GM18861 (cell line): ENCODE measurements around the gene RPRM.
"Not testable (repeated sequence)": the region's sequence is repeated elsewhere in the genome, so short reads cannot be mapped to it uniquely, and the experiment has no call there.

ENCODE experiments used
- ATAC-seq: cut with Tn5 transposase; IDR thresholded peaks from one replicate; pipeline ENCODE4 v1.9.1; 2021; ENCODE audit not compliant: unreplicated experiment

RPRM gene

GRCh38 chr2:153478289-153479261, at the start of gene RPRM:
TSS of gene RPRM (minus strand) at chr2:153478762. CDS start at chr2:153478565, 197 bp downstream.
- ATAC-seq, result peak; percentile 84

GRCh38 chr2:153519257-153519875, 40.8 kb upstream of the RPRM start:
- ATAC-seq, result peak; percentile 45

DNA sequence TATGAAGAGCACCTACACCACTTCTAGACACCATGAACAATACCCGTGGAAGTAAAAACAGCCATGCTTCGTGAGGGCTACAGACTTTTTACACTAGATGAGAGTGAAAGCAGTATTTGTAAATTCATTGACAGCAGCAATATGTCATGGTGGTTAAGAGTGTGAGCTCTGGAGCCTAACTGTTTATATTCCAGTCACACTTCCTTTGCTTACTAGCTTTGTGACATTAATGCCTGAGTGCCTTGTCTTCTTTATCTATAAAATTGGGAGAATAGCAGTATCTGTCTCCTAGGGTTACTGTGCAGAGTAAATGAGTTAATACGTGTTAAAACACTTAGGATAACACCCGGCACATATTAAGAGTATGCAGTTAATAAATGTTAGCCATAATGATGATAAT, 33.8 kb upstream of the RPRM start:
- ATAC-seq, result no peak

DNA sequence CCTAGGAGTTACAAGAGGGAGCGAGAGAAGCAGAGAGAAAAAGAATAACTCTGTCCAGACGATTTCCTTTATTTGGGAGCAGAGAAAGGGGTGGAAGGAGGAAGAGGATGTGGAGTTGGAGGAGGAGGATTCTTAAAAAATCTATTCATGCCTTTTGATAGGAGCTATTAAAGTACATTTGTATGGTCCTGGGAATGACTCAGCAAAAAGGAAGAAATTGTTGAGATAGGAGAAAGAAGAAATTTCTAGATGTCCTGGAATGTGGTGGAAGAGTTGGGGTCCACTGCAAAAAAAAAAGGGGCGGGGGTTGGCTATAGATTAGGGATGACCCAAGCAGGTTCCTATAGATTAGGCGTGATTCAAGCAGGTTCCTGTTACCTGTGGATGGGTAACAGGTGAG, 32.4 kb upstream of the RPRM start:
- ATAC-seq, result no peak

- ATAC-seq, result no peak
These were observed 30.6 kb upstream of the RPRM start for GRCh38 chr2:153509133-153509532.

DNA sequence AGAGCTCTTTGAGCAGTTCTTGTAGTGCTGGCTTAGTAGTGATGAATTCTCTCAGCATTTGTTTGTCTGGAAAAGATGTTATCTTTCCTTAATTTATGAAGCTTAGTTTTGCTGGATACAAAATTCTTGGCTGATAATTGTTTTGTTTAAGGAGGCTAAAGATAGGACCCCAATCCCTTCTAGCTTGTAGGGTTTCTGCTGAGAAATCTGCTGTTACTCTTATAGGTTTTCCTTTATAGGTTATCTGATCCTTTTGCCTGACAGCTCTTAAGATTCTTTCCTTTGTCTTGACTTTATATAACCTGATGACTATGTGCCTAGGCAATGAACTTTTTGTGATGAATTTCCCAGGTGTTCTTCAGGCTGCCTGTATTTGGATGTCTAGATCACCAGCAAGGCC, 27.9 kb upstream of the RPRM start:
- ATAC-seq, result not testable (repeated sequence)

- ATAC-seq, result no peak
These were observed 20.9 kb upstream of the RPRM start for GRCh38 chr2:153499439-153499838.

DNA sequence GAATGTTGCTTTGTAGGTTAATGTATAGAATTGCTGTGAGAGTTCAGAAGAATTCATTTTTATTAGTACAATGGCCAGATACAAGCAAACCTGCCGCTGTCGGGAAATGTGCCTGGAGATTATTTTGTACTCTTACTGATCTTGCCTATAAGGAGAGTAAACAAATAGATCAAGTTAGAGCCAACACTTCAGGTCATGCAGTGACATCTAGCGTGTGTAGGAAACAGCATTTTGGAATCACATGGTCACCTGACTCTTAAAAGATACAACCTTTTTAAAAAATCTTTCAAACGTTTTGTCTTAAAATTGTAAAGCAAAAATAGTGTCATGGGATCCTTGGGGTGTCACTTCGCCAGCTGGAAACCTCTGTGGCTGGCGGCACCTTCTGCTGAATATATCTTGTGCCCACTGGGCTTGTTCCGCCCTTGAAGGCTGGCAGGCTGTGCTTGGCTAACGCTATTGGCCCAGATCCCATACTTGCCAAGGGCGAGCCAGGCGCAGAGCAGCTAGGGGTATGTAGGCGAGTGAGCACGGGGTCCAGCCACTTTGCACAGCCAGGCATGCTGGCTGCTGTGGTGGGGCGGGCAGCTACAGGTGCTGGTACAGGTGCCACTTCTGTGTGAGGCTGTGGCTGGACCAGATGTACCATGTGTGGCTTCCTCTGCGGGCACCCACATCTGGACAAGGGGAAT, 19.5 kb upstream of the RPRM start:
- no peak for ATAC-seq

DNA sequence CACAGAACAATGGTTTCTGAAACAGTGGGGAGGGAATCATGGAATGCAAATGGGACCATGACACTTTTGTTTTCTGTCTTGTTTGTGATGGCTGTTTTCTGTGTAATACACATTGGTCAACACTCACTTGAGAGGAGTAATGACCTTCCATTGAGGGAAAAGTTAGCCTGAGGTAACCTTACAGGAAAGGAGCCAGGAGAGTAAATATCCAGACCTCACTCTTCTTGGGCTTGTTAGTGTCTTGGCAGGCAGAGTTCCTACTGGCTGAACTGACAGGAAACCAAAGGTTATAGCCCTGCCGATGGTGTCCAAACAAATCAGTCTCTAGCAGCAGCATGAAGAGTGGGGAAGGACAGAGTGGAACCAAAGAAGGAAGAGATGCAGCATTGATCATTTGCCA, 17.2 kb upstream of the RPRM start:
- no peak for ATAC-seq

- no peak for ATAC-seq
These were observed 9.5 kb upstream of the RPRM start for GRCh38 chr2:153488072-153488471.

DNA sequence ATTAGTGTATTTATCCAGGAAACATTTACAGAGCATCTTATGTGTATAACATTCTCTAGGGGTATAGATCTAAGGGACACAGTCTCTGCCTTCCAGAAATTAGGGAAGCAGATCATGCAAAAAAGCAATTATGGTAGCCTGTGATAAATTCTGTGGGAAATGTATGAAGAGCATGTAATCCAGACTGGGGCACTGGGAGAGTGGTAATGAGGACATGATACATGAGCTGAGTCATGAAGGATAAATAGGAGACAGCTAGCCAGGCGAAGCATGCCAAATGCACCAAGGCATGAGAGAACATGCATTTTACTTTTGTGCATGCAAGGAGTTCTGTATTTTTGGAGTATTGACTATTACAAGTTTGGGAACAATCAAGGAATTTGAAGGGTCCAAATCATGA, 8.9 kb upstream of the RPRM start:
- no peak for ATAC-seq

DNA sequence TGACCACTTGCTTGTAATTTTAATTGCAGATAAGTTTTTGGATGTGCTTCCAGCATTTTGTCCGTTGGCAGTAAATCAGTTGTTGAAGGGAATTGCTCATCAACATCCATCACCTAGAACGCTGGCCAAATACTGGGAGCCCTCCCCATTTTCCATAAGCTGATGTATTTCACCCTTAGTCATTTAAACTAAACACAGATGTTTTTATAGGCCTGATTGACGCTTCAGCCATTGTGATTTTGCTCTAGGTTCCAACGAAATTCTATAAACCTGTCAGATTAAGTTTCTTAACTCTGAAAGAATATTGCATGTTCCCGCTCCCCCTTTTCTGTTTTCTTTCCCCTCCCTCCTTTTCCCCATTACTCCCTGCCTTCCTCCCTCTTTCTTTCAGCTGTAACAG, 1.0 kb upstream of the RPRM start:
- no peak for ATAC-seq

DNA sequence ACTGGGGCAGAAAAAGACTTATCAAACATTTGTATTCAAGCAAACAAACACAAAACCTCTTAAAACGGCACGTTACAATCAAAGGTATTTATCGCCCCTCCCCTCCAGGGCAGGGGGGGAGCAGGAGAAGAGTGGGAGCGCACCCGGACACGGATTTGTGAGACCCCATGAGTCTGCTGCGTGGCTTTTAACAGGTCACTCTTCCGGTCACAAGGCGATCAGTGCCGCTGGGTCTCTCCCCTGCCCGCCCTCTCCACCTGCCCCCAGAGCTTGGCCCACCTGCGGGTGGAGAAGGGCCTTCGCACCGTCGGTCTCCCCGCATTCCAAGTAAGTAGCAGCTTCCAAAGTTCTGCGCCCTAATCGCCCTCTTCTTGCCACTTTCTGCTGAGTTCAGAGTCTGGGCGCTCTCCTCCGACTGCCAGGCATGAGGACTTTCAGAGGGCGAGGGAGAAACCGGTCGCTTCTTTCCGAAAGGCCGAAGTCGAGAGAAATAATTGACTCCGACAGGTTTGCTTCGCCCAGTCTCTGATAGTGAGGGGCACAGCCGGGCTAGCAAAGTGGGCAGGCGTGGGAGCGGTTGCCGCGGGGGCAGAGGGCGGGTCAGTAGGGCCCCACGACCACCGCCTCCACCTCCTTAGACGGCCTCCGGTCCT, 800 bp downstream of the RPRM start:
- no peak for ATAC-seq

DNA sequence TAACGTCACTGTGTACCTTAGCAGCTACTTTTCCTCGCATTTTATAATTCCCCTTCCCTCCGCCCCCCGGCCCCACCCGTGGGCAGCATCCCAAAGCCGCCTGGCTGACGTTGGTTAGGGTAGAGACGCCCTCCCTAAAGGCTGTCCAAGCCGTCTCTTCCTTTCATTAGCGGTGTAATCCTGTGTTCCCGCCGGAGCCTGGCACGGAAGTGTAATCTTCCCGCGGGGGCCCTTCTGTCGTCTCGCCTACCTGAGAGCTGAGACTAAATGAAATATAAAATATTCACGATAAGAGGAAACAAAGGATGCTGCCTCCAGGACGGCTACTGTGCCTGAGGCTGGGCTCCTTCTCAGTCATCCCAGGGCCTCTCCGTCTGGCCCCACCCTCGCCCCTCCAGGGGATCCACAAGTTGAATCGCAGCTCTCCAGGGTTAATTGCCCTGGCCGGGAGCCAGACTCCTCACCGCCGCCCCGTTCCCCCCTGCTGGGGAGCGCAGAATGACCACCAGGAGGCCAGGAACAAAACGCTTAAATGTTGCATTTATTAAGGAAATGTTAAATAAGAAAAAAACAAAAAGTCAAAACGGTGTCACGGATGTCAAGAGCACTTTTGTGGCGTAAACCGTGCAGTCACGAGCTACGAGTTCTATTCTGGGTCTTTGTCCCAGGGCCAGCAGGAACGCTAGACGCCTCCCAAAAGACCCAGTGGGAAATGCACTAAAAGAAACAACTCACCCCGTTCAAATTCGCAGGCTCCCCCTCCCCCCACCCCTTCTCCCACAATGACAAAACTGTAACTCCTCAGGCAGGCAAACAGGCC, 1.5 kb downstream of the RPRM start:
- ATAC-seq, result no peak

DNA sequence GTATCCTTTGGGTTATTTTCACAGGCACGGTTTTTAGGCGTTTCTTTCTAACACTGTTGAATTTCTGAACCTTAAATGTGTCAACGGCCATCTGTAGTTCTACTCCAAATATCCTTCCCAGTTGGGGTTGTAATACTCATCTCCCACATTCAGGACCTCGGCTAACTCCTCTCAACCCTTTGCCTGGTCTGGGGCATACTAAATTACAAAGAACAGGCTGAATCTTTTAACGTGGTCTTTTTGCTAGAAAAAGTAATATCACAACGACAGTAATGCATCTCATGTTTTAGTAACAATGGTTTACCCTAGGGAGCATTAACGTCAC, 2.1 kb downstream of the RPRM start:
- no peak for ATAC-seq

DNA sequence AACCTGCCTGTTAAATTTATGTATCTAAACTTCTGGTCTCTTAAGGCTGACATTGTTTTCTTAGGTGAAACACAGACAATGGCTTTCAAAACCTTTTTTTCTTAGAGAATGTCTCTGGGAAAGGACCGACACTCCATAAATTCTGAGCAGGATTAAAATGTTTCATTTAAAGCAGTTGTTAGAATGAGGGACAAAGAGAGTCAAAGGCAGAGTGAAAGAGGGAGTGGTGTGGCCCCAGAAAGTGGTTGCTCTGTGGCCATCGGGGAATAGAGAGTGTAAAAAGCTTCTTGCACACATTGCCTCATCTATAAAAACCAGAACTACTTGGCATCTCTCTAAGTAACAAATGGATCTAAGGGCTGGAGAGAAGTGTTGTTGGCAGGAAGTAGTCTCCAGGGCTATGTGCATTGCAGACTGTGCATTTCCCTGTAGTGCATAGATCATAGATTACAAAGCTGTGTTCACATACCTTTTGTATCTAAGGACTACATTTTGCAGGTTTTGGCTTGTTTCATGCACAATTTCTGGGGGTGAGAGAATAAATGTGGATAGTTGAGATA, 3.6 kb downstream of the RPRM start:
- ATAC-seq, result no peak

GRCh38 chr2:153474407-153474806, 4.2 kb downstream of the RPRM start:
- no peak for ATAC-seq

DNA sequence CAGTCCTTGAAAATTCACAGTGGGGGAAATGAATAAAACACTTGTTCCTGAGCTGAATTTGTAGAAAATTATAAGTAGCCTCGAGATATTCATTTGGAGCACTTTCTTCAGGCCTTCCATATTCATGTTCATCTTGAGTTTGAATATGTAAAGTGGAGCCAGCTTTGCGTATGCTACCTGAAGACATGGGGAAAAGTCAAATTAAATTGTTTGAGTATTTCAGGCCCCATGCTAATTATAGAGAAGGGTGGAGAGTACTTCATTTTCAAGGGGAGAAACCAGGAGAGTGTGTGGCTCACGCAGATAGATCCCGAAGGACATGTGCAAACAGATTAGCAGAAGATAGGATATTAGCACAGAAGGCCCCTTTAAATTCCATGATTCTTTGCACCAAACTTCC, 7.7 kb downstream of the RPRM start:
- no peak for ATAC-seq

GRCh38 chr2:153464395-153464794, 14.2 kb downstream of the RPRM start:
- no peak for ATAC-seq

DNA sequence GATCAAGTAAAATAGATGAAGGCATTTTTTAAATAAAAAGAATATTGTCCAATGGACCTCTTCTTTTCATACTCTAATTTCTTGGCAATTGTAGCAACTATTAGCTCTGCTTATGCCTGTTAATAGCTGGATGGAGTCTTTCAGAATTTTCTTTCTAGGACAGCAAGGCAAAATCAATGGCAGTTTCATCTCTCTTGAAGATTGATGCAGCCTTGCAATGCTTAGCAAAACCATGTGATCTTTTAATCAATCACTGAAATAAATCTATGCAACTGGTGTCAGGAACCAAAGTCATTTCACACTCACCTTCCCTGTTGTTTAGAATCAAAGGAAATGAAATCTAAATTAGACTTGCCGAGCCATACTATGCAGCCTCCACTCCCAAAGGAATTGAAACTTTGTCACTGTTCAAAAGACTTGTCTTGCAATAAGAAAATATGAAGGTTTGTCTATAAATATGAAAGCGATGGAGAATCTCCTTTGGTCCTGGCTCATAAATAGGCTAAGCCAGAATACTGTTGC, 16.2 kb downstream of the RPRM start:
- no peak for ATAC-seq
